Measurements from ENCODE around the gene SMIM1.

DNA sequence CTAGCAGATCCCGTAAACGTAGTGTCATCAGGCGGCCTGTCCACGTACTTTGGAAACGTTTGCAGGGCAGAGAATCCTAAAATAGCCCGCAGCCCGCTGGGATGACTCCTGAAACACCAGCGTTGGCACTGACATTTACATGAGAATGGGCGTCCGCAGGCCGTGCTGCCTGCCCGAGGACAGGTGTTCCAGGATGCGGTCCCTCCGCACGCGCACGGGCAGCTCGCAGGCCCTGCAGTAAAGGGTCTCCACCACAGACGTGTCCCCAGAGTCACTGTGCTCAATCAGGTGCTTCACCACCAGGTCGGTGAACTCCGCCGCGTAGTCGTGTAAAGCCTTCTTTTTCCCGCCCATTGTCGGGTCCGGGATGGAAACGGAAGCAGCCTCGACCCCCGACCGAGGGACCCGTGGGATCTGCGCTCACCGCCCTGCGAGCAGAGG lies 26.1 kb upstream of the SMIM1 start:
- TF ChIP-seq, protein P1, sequence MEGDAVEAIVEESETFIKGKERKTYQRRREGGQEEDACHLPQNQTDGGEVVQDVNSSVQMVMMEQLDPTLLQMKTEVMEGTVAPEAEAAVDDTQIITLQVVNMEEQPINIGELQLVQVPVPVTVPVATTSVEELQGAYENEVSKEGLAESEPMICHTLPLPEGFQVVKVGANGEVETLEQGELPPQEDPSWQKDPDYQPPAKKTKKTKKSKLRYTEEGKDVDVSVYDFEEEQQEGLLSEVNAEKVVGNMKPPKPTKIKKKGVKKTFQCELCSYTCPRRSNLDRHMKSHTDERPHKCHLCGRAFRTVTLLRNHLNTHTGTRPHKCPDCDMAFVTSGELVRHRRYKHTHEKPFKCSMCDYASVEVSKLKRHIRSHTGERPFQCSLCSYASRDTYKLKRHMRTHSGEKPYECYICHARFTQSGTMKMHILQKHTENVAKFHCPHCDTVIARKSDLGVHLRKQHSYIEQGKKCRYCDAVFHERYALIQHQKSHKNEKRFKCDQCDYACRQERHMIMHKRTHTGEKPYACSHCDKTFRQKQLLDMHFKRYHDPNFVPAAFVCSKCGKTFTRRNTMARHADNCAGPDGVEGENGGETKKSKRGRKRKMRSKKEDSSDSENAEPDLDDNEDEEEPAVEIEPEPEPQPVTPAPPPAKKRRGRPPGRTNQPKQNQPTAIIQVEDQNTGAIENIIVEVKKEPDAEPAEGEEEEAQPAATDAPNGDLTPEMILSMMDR (IDR thresholded peaks at IDR 0.05) = no peak
- TF ChIP-seq ZFX (IDR thresholded peaks at IDR 0.05; ENCODE audit: borderline replicate concordance) = no peak
